GM18858 (cell line): ENCODE data around the gene CAPN2.

Source experiments
- ATAC-seq: cut with Tn5 transposase; IDR thresholded peaks from one replicate; pipeline ENCODE4 v1.9.1; 2021; ENCODE audit not compliant: unreplicated experiment

Gene CAPN2

DNA sequence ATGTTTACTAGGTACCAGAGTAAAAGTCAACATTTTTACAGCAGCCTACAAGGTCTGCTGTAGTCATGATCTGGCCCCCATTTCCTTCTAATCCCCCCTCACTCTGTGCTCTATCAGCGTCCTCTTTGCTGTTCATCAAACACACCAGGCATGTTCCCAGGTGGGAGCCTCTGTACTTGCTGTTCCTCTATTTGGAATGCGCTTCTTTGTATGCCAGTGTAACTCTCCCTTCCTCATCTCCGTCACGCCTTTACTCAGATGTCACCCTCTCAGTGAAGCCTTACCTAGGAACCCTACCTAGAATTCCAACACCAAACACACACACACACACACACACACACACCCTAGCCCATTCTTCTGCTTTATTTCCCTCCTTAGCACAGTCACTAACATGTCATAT is 112.4 kb downstream of the CAPN2 start:
- no peak for ATAC-seq
